Fibroblast of the aortic adventitia (primary cell): ENCODE data around the gene APOA4. TPM values are rescaled to one million over a fixed set of nuclear protein-coding genes. Genes with fewer than 3 reads are reported as not detected.

Experiments used
- DNase-seq: peaks from one replicate; pipeline ENCODE4 v3.0.0-alpha.2; 2010; ENCODE audit warnings: low read depth
- H3K4me3 ChIP-seq: 2 replicates; pipeline ENCODE4 v1.5.1; 2011; ENCODE audit warnings: low read depth, mild to moderate bottlenecking, control low read depth, low read length, moderate library complexity
- total RNA-seq: library from RNA; depleted of rRNA; stranded (reverse); fragments of >200 nt; gene quantifications from 2 replicates; pipeline ENCODE4 v1.2.3, GENCODE V29; 2012; ENCODE audit warnings: low replicate concordance
- TF ChIP-seq, protein P1 (sequence below): IDR thresholded peaks from 2 replicates; pipeline ENCODE4 v1.5.1; 2011; ENCODE audit warnings: mild to moderate bottlenecking, low read length, control low read depth, inconsistent platforms; ENCODE audit not compliant: insufficient read depth

APOA4 gene
- total RNA-seq, 1 donor, result not detected

DNA sequence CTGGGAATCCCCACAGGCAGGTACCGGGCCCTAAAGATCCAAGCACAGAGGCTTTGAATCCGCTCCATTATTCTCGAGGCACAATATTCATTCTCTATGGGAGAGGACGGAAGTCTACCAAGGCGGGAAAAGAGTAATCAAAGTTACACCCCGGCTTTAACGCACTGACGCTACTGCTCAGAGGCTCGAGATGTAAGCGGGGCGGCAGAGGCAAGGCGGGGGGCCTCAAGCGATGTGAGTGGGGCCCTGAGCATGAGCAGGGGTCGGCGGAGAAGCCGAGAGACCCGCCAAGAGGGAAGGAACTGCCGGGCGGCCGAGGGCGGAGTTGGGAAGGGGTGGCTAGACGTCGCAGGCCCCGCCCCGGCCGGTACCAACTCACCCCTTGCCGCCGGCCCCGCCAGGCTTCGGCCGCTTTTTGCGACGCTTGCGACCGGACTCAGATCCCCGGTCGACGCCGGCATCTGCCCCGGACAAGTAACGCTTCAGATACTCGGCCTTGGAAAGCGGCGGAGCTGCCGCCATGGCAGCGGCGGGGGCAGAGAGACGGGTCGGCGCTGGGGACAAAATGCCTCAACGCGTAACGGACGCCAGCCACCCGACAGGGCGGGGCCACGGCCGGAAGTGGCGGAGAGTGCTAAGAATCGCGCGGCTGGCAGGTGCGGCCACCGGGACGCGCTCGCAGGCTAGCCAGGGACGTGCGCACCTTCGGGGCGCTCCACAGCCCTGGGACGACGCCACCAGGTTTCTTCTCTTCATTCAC, 50.5 kb downstream of the APOA4 start, which contains the start of gene BUD13:
BUD13 (minus strand) TSS at position 545 of the 760 bp plus-strand sequence; CDS start at position 522, 23 bp downstream.
- TF ChIP-seq, protein P1, sequence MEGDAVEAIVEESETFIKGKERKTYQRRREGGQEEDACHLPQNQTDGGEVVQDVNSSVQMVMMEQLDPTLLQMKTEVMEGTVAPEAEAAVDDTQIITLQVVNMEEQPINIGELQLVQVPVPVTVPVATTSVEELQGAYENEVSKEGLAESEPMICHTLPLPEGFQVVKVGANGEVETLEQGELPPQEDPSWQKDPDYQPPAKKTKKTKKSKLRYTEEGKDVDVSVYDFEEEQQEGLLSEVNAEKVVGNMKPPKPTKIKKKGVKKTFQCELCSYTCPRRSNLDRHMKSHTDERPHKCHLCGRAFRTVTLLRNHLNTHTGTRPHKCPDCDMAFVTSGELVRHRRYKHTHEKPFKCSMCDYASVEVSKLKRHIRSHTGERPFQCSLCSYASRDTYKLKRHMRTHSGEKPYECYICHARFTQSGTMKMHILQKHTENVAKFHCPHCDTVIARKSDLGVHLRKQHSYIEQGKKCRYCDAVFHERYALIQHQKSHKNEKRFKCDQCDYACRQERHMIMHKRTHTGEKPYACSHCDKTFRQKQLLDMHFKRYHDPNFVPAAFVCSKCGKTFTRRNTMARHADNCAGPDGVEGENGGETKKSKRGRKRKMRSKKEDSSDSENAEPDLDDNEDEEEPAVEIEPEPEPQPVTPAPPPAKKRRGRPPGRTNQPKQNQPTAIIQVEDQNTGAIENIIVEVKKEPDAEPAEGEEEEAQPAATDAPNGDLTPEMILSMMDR, result no peak
- DNase-seq, result peak; percentile 73
- peak within 1 kb of the TSS; percentile 89 for H3K4me3 ChIP-seq

DNA sequence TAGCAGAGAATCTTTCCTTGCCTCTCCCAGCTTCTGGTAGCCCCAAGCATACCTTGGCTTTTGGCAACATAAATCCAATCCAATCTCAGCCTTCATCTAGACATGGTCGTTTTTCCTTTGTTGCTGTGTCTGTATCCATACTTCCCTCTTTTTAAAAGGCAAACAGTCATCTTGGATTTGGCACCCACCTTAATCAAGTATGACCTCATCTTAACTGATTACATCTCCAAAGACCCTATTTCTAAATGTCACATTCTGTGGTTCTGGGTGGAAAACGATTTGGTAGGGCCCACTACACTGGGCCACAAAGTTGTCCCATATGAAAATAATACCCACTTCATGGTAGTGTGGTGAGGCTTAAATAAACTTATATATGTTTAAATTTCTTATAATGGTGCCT, 51.2 kb downstream of the APOA4 start:
- no peak for DNase-seq
- TF ChIP-seq, protein P1, result no peak
- H3K4me3 ChIP-seq, result peak overlapping the region; percentile 89

Other genes starting within 250 kb of the APOA4 start
- gene BUD13, start 50.3 kb downstream of the APOA4 start, total RNA-seq, result 14.6 and 21.8 TPM in 2 replicates
- 25.5 and 37.1 TPM in 2 replicates for gene ZPR1, start 35.3 kb downstream of the APOA4 start, total RNA-seq
- not detected in 2 replicates for gene APOA5, start 31.4 kb downstream of the APOA4 start, total RNA-seq
- not detected in 2 replicates for gene APOC3, start 6.6 kb upstream of the APOA4 start, total RNA-seq
- 0.72 and 70.3 TPM in 2 replicates for gene APOA1, start 14.3 kb upstream of the APOA4 start, total RNA-seq